Measurements from ENCODE around the gene TSHZ2.

TSHZ2 gene

DNA sequence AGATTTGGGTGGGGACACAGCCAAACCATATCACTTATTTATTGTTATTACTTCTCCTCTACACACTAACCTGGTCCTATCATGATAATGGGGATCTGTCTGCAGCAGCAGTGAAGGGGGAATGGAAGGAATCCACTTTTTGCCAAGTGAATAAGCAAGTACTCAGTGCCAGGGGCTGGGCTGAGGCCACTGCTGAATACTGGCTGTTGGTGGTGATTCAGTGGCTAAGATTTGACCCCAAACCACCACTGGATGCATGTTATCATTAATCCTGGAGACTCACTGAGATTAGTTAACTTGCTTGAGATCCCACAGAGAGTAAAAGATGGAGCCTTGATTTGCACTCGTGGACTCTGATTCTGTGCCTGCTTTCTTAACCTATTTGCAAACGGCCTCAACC, 127.7 kb downstream of the TSHZ2 start:
- no peak overlapping the region for H3K4me3 ChIP-seq (ENCODE audit: insufficient read depth in 1 of 2, low read depth in 1 of 2, low read length in 2 of 2)
- H3K27ac ChIP-seq (ENCODE audit: low read length, poor library complexity, severe bottlenecking) = no peak overlapping the region
- H3K4me1 ChIP-seq (ENCODE audit: control insufficient read depth, insufficient read depth, low read depth, low read length) = no peaks in the 10 kb centered on the region
- 70% methylated on average over 2 of the region's 2 CpGs for WGBS
- H3K9me3 ChIP-seq (ENCODE audit: control insufficient read depth, low read length) = no peaks in the 10 kb centered on the region
- H3K79me1 ChIP-seq (replicated peaks; ENCODE audit: low read length, poor library complexity, severe bottlenecking) = no peaks in the 10 kb centered on the region
- H4K8ac ChIP-seq (ENCODE audit: low read length) = no peak overlapping the region
- DNase-seq = no peak
- H3K4me2 ChIP-seq (ENCODE audit: low read length, poor library complexity, severe bottlenecking) = no peak overlapping the region
- H3K23ac ChIP-seq (ENCODE audit: low read length in 2 of 2) = no peak overlapping the region
- H3K27me3 ChIP-seq (ENCODE audit: control insufficient read depth in 1 of 2, insufficient read depth in 1 of 2, low read length in 2 of 2) = no peaks in the 10 kb centered on the region
- H2AK5ac ChIP-seq (ENCODE audit: low read length, severe bottlenecking) = no peak overlapping the region
- no peak overlapping the region for H2BK5ac ChIP-seq (ENCODE audit: low read depth, low read length, poor library complexity, severe bottlenecking)
- no peak overlapping the region for H3K4ac ChIP-seq (ENCODE audit: low read depth in 1 of 2, low read length in 2 of 2)
- no peak overlapping the region for H2AFZ ChIP-seq (ENCODE audit: low read depth, low read length)
- no peak overlapping the region for H2BK120ac ChIP-seq (ENCODE audit: low read depth, low read length)
- no peak overlapping the region for H2BK15ac ChIP-seq (ENCODE audit: low read depth, poor library complexity, severe bottlenecking)
- H3K18ac ChIP-seq (ENCODE audit: low read depth in 1 of 2, low read length in 2 of 2) = no peak overlapping the region
- H3K14ac ChIP-seq (ENCODE audit: low read length in 2 of 2) = peak overlapping the region in 1 of 2 experiments; percentile 2
- peak overlapping the region; percentile 2 for H3K9ac ChIP-seq (ENCODE audit: low read length)
- H4K91ac ChIP-seq (ENCODE audit: low read length) = no peak overlapping the region
- H3K36me3 ChIP-seq (ENCODE audit: control insufficient read depth in 1 of 2, insufficient read depth in 2 of 2, low read depth in 1 of 2, low read length in 2 of 2) = no peaks in the 10 kb centered on the region
- H2BK12ac ChIP-seq (ENCODE audit: low read length in 2 of 2) = no peak overlapping the region

DNA sequence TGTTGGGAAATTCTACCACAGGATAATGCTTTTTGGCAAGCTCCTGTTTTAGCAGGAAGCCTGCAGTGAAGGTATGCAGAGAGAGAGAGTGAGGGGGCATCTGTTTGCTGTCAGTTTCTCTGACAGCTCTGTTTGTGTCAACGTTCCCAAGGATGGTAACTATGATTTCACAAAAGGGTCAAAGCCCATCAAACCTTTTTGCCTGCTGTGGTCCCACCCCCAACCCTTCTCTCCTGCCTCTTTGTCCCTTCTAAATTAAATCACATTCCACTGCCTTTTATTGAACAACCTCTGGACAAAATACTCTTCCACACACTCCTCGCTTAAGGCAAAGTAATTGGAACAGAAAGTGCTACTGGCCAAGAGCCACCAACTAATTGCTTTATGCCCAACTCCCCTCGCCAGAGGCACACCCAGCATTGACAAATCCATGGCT, 128.3 kb downstream of the TSHZ2 start:
- peak; percentile 44 for DNase-seq
- 37% methylated on average over 3 of the region's 3 CpGs for WGBS

DNA sequence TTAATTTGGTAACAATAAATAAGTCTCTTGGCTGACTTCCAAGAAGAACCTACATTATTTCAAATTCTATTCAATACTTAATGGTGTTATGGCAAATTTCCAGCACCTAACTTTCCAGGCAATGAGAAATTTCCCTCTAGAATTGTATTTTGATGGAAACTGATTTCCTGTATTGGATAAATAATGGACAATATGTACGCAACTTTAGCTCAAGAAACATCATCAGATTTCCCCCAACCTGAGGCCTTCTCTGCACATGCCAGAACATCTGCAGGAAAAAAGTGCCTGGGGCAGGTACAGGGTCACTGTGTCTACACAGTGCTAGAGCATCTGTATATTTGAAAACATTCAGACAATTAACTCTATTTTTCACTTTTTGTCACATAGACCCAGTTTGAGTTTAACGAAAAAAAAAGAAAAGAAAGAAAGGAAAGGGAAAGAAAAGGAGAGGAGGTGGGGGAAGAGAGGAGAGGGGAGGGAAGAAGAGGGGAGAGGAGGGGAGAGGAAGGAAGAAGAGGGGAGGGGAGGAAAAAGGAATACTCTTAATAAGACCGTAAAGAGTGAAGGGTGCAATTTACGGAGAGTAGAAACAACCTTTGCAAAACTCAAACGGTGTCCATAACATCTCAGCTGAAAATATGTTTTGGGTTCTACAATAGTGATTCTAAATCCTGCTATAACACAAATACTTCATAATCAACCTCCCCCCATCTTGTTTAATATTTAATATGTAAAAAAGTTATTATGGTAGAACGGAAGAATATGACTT, 130.0 kb downstream of the TSHZ2 start:
- H3K9me3 ChIP-seq (ENCODE audit: control insufficient read depth, low read length) = no peaks in the 10 kb centered on the region
- no peak overlapping the region for H3K9ac ChIP-seq (ENCODE audit: low read length)
- H3K36me3 ChIP-seq (ENCODE audit: control insufficient read depth in 1 of 2, insufficient read depth in 2 of 2, low read depth in 1 of 2, low read length in 2 of 2) = no peaks in the 10 kb centered on the region
- no peaks in the 10 kb centered on the region for H3K27me3 ChIP-seq (ENCODE audit: control insufficient read depth in 1 of 2, insufficient read depth in 1 of 2, low read length in 2 of 2)
- H2AFZ ChIP-seq (ENCODE audit: low read depth, low read length) = no peak overlapping the region
- H3K23ac ChIP-seq (ENCODE audit: low read length in 2 of 2) = no peak overlapping the region
- H3K4me2 ChIP-seq (ENCODE audit: low read length, poor library complexity, severe bottlenecking) = no peak overlapping the region
- no peak overlapping the region for H4K8ac ChIP-seq (ENCODE audit: low read length)
- no peaks in the 10 kb centered on the region for H3K4me1 ChIP-seq (ENCODE audit: control insufficient read depth, insufficient read depth, low read depth, low read length)
- no peak overlapping the region for H3K4ac ChIP-seq (ENCODE audit: low read depth in 1 of 2, low read length in 2 of 2)
- H2BK15ac ChIP-seq (ENCODE audit: low read depth, poor library complexity, severe bottlenecking) = no peak overlapping the region
- no peak overlapping the region for H3K18ac ChIP-seq (ENCODE audit: low read depth in 1 of 2, low read length in 2 of 2)
- DNase-seq = no peak
- WGBS = 97% methylated on average over 3 of the region's 6 CpGs
- H2BK12ac ChIP-seq (ENCODE audit: low read length in 2 of 2) = no peak overlapping the region
- no peak overlapping the region for H2AK5ac ChIP-seq (ENCODE audit: low read length, severe bottlenecking)
- H2BK120ac ChIP-seq (ENCODE audit: low read depth, low read length) = no peak overlapping the region
- H3K27ac ChIP-seq (ENCODE audit: low read length, poor library complexity, severe bottlenecking) = no peak overlapping the region
- no peak overlapping the region for H2BK5ac ChIP-seq (ENCODE audit: low read depth, low read length, poor library complexity, severe bottlenecking)
- no peak overlapping the region for H3K14ac ChIP-seq (ENCODE audit: low read length in 2 of 2)
- no peaks in the 10 kb centered on the region for H3K79me1 ChIP-seq (replicated peaks; ENCODE audit: low read length, poor library complexity, severe bottlenecking)
- H3K4me3 ChIP-seq (ENCODE audit: insufficient read depth in 1 of 2, low read depth in 1 of 2, low read length in 2 of 2) = no peak overlapping the region
- no peak overlapping the region for H4K91ac ChIP-seq (ENCODE audit: low read length)

More for the DNA sequence above, 128.3 kb downstream of the TSHZ2 start:
- Histone ChIP-seq H3K27ac (ENCODE audit: low read length, poor library complexity, severe bottlenecking) (no peak overlapping the region), H2AK5ac (ENCODE audit: low read length, severe bottlenecking) (no peak overlapping the region), H2BK120ac (ENCODE audit: low read depth, low read length) (no peak overlapping the region), H2BK12ac (ENCODE audit: low read length in 2 of 2) (no peak overlapping the region), H2BK15ac (ENCODE audit: low read depth, poor library complexity, severe bottlenecking) (no peak overlapping the region), H3K36me3 (ENCODE audit: control insufficient read depth in 1 of 2, insufficient read depth in 2 of 2, low read depth in 1 of 2, low read length in 2 of 2) (no peaks in the 10 kb centered on the region), H3K4ac (ENCODE audit: low read depth in 1 of 2, low read length in 2 of 2) (no peak overlapping the region), H3K4me1 (ENCODE audit: control insufficient read depth, insufficient read depth, low read depth, low read length) (no peaks in the 10 kb centered on the region), H3K23ac (ENCODE audit: low read length in 2 of 2) (no peak overlapping the region), H3K4me3 (ENCODE audit: insufficient read depth in 1 of 2, low read depth in 1 of 2, low read length in 2 of 2) (no peak overlapping the region), H3K79me1 (replicated peaks; ENCODE audit: low read length, poor library complexity, severe bottlenecking) (no peaks in the 10 kb centered on the region), H2BK5ac (ENCODE audit: low read depth, low read length, poor library complexity, severe bottlenecking) (no peak overlapping the region), H3K27me3 (ENCODE audit: control insufficient read depth in 1 of 2, insufficient read depth in 1 of 2, low read length in 2 of 2) (no peaks in the 10 kb centered on the region), H3K4me2 (ENCODE audit: low read length, poor library complexity, severe bottlenecking) (no peak overlapping the region), H3K14ac (ENCODE audit: low read length in 2 of 2) (no peak overlapping the region), H4K91ac (ENCODE audit: low read length) (no peak overlapping the region), H2AFZ (ENCODE audit: low read depth, low read length) (no peak overlapping the region), H3K9ac (ENCODE audit: low read length) (peak overlapping the region; percentile 2), H3K18ac (ENCODE audit: low read depth in 1 of 2, low read length in 2 of 2) (peak overlapping the region in 1 of 2 experiments; percentile 40), H3K9me3 (ENCODE audit: control insufficient read depth, low read length) (no peaks in the 10 kb centered on the region), H4K8ac (ENCODE audit: low read length) (no peak overlapping the region)

DNA sequence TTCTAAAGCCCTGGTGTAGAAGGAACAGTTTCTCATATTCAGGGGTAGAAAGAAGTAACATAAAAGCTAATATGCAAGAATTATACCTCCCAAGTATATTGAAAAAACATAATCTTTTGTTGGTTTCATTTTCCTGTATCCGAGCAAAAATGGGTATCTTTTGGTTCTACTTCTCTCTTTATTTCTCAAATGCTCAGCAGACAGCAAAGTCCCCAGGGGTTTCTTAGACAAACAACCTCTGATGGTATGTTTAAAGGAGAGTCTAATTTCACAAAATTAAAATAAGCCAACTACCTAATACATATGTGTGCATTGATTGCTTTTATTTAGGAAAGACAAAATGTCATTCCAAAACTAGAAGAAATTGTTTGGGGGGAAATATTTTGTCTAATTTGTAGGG, 131.0 kb downstream of the TSHZ2 start:
- no CpG with 5 or more reads among the region's 1 CpG for WGBS
- Histone ChIP-seq H2BK5ac (ENCODE audit: low read depth, low read length, poor library complexity, severe bottlenecking) (no peak overlapping the region), H3K79me1 (replicated peaks; ENCODE audit: low read length, poor library complexity, severe bottlenecking) (no peaks in the 10 kb centered on the region), H2BK12ac (ENCODE audit: low read length in 2 of 2) (no peak overlapping the region), H3K27me3 (ENCODE audit: control insufficient read depth in 1 of 2, insufficient read depth in 1 of 2, low read length in 2 of 2) (no peaks in the 10 kb centered on the region), H3K4me2 (ENCODE audit: low read length, poor library complexity, severe bottlenecking) (no peak overlapping the region), H3K27ac (ENCODE audit: low read length, poor library complexity, severe bottlenecking) (no peak overlapping the region), H3K9me3 (ENCODE audit: control insufficient read depth, low read length) (no peaks in the 10 kb centered on the region), H2AFZ (ENCODE audit: low read depth, low read length) (no peak overlapping the region), H3K4ac (ENCODE audit: low read depth in 1 of 2, low read length in 2 of 2) (no peak overlapping the region), H3K4me3 (ENCODE audit: insufficient read depth in 1 of 2, low read depth in 1 of 2, low read length in 2 of 2) (no peak overlapping the region), H2BK15ac (ENCODE audit: low read depth, poor library complexity, severe bottlenecking) (no peak overlapping the region), H3K36me3 (ENCODE audit: control insufficient read depth in 1 of 2, insufficient read depth in 2 of 2, low read depth in 1 of 2, low read length in 2 of 2) (no peaks in the 10 kb centered on the region), H4K91ac (ENCODE audit: low read length) (no peak overlapping the region), H3K4me1 (ENCODE audit: control insufficient read depth, insufficient read depth, low read depth, low read length) (no peaks in the 10 kb centered on the region), H3K14ac (ENCODE audit: low read length in 2 of 2) (no peak overlapping the region), H3K18ac (ENCODE audit: low read depth in 1 of 2, low read length in 2 of 2) (no peak overlapping the region), H3K23ac (ENCODE audit: low read length in 2 of 2) (no peak overlapping the region), H3K9ac (ENCODE audit: low read length) (no peak overlapping the region), H4K8ac (ENCODE audit: low read length) (no peak overlapping the region), H2BK120ac (ENCODE audit: low read depth, low read length) (no peak overlapping the region), H2AK5ac (ENCODE audit: low read length, severe bottlenecking) (no peak overlapping the region)
- no peak for DNase-seq

All from mesenchymal stem cell (in vitro differentiated cells and primary cell).